WTC11 (cell line): ENCODE results near the gene HBQ1. TPM values are rescaled to one million over a fixed set of nuclear protein-coding genes. Genes with fewer than 3 reads are reported as not detected.

Experiments used
- ATAC-seq: fragments of 200-7000 bp; cut with Tn5 transposase; 2 replicates; pipeline ENCODE4 v1.10.0; 2021; ENCODE audit warnings: mild to moderate bottlenecking, moderate library complexity
- CTCF ChIA-PET: fragments of 300-600 bp; sonication (Branson Sonifier 250); formaldehyde crosslinking; loops from one replicate; lab custom pipeline; 2021; ENCODE audit warnings: antibody characterized with exemption; lab: Charles Lee
- POLR2A ChIA-PET: fragments of 350-600 bp; sonication (Branson Sonifier 250); formaldehyde crosslinking; loops from one replicate; lab custom pipeline; 2021; ENCODE audit warnings: antibody characterized with exemption; lab: Charles Lee
- DNase-seq: peaks from one replicate; pipeline ENCODE4 v3.0.0; 2021; ENCODE audit warnings: low spot score
- H3K27ac Mint-ChIP-seq: 2 replicates; pipeline ENCODE4 v1.8.0; 2021; ENCODE audit warnings: mixed read lengths
- H3K27me3 Mint-ChIP-seq: 2 replicates; pipeline ENCODE4 v1.8.0; 2021; ENCODE audit warnings: low read depth, mild to moderate bottlenecking, moderate library complexity, mixed read lengths
- H3K36me3 Mint-ChIP-seq: 2 replicates; pipeline ENCODE4 v1.8.0; 2021; ENCODE audit warnings: mixed read lengths
- H3K4me1 Mint-ChIP-seq: 2 replicates; pipeline ENCODE4 v1.8.0; 2022; ENCODE audit warnings: mixed read lengths
- H3K4me3 Mint-ChIP-seq: 2 replicates; pipeline ENCODE4 v1.8.0; 2021; ENCODE audit warnings: mild to moderate bottlenecking, moderate library complexity, mixed read lengths
- H3K9me3 Mint-ChIP-seq: 2 replicates; pipeline ENCODE4 v1.8.0; 2021; ENCODE audit warnings: mixed read lengths
- AR ChIP-seq: fragments of 250-450 bp; sonication (Bioruptor Pico); IDR thresholded peaks from 2 replicates; pipeline ENCODE4 v1.9.0; 2021; ENCODE audit warnings: mild to moderate bottlenecking
- ATF1 ChIP-seq: sonication (generic); formaldehyde crosslinking; IDR thresholded peaks from 2 replicates; pipeline ENCODE4 v1.8.1; 2023; ENCODE audit warnings: mild to moderate bottlenecking, moderate library complexity, missing genetic modification reagents
- CREM ChIP-seq: sonication (generic); formaldehyde crosslinking; IDR thresholded peaks from 2 replicates; pipeline ENCODE4 v1.8.1; 2022; ENCODE audit warnings: mild to moderate bottlenecking, missing genetic modification reagents, moderate library complexity
- E2F4 ChIP-seq: sonication (generic); formaldehyde crosslinking; IDR thresholded peaks from 2 replicates; pipeline ENCODE4 v1.8.1; 2022; ENCODE audit warnings: low read depth, mild to moderate bottlenecking, moderate library complexity, missing genetic modification reagents, borderline replicate concordance
- ELF4 ChIP-seq: sonication (generic); formaldehyde crosslinking; IDR thresholded peaks from 2 replicates; pipeline ENCODE4 v1.8.1; 2022; ENCODE audit warnings: low read depth, mild to moderate bottlenecking, moderate library complexity, missing genetic modification reagents
- ETV6 ChIP-seq: sonication (generic); formaldehyde crosslinking; IDR thresholded peaks from 2 replicates; pipeline ENCODE4 v1.8.1; 2022; ENCODE audit warnings: mild to moderate bottlenecking, missing genetic modification reagents
- FOXJ3 ChIP-seq: sonication (generic); formaldehyde crosslinking; IDR thresholded peaks from 2 replicates; pipeline ENCODE4 v1.9.0; 2021; ENCODE audit warnings: missing genetic modification reagents, mild to moderate bottlenecking, borderline replicate concordance
- GABPB1 ChIP-seq: sonication (generic); formaldehyde crosslinking; IDR thresholded peaks from 2 replicates; pipeline ENCODE4 v1.8.1; 2023; ENCODE audit warnings: mild to moderate bottlenecking, missing genetic modification reagents
- GRHL2 ChIP-seq: fragments of 250-450 bp; sonication (Bioruptor Pico); IDR thresholded peaks from 2 replicates; pipeline ENCODE4 v1.8.0; 2022; ENCODE audit warnings: mild to moderate bottlenecking, moderate library complexity; ENCODE audit not compliant: insufficient replicate concordance, severe bottlenecking
- IRF2 ChIP-seq: sonication (generic); formaldehyde crosslinking; IDR thresholded peaks from 2 replicates; pipeline ENCODE4 v1.8.0; 2022; ENCODE audit warnings: low read depth, missing genetic modification reagents, borderline replicate concordance
- TCF7 ChIP-seq: sonication (generic); formaldehyde crosslinking; IDR thresholded peaks from 2 replicates; pipeline ENCODE4 v1.8.0; 2022; ENCODE audit warnings: mild to moderate bottlenecking, low read depth, missing genetic modification reagents, moderate library complexity
- USF2 ChIP-seq: sonication (generic); formaldehyde crosslinking; IDR thresholded peaks from 2 replicates; pipeline ENCODE4 v1.8.1; 2023; ENCODE audit warnings: mild to moderate bottlenecking, missing genetic modification reagents, moderate library complexity
- ZNF138 ChIP-seq: sonication (generic); formaldehyde crosslinking; conservative IDR thresholded peaks from 2 replicates; pipeline ENCODE4 v1.8.1; 2022; ENCODE audit warnings: mild to moderate bottlenecking, moderate library complexity, missing genetic modification reagents
- ZNF263 ChIP-seq: sonication (generic); formaldehyde crosslinking; IDR thresholded peaks from 2 replicates; pipeline ENCODE4 v1.8.1; 2022; ENCODE audit warnings: low read depth, mild to moderate bottlenecking, moderate library complexity, missing genetic modification reagents
- ZNF416 ChIP-seq: fragments of 250-450 bp; sonication (Bioruptor Pico); IDR thresholded peaks from 2 replicates; pipeline ENCODE4 v1.9.0; 2021; ENCODE audit warnings: mild to moderate bottlenecking, inconsistent platforms
- ZNF671 ChIP-seq: fragments of 250-450 bp; sonication (Bioruptor Pico); IDR thresholded peaks from 2 replicates; pipeline ENCODE4 v1.8.0; 2021; ENCODE audit warnings: mild to moderate bottlenecking
- total RNA-seq: library from RNA; stranded (reverse); gene quantifications from 3 replicates; pipeline ENCODE4 v1.2.3, GENCODE V29; 2021
- TF ChIP-seq, protein P1 (sequence below): sonication (generic); formaldehyde crosslinking; IDR thresholded peaks from 2 replicates; pipeline ENCODE4 v1.8.0; 2022; ENCODE audit warnings: mild to moderate bottlenecking, missing genetic modification reagents
- TF ChIP-seq, protein P2 (sequence below): sonication (generic); formaldehyde crosslinking; IDR thresholded peaks from 2 replicates; pipeline ENCODE4 v1.8.1; 2023; ENCODE audit warnings: mild to moderate bottlenecking, missing genetic modification reagents
- TF ChIP-seq, protein P3 (sequence below): sonication (generic); formaldehyde crosslinking; IDR thresholded peaks from 2 replicates; pipeline ENCODE4 v1.8.0; 2022; ENCODE audit warnings: mild to moderate bottlenecking, missing genetic modification reagents
- TF ChIP-seq, protein P4 (sequence below): fragments of 250-450 bp; sonication (Bioruptor Pico); conservative IDR thresholded peaks from 2 replicates; pipeline ENCODE4 v1.9.0; 2021; ENCODE audit warnings: mild to moderate bottlenecking

HBQ1 gene
- total RNA-seq, 1 experiment from 2014 or later: 3.0 TPM

DNA sequence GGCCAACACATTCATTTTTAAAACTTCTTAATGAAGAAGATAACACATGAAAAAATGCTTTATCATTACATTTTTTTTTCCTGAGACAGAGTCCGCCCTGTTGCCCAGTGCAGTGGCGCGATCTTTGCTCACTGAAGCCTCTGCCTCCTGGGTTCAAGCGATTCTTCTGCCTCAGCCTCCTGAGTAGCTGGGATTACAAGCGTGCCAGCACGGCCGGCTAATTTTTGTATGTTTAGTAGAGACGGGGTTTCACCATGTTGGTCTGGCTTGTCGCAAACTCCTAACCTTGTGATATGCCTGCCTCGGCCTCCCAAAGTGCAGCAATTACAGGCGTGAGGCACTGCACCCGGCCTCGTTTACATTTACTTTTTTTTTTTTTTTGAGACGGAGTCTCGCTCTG, 13.2 kb downstream of the HBQ1 start:
- TF ChIP-seq, protein P1, sequence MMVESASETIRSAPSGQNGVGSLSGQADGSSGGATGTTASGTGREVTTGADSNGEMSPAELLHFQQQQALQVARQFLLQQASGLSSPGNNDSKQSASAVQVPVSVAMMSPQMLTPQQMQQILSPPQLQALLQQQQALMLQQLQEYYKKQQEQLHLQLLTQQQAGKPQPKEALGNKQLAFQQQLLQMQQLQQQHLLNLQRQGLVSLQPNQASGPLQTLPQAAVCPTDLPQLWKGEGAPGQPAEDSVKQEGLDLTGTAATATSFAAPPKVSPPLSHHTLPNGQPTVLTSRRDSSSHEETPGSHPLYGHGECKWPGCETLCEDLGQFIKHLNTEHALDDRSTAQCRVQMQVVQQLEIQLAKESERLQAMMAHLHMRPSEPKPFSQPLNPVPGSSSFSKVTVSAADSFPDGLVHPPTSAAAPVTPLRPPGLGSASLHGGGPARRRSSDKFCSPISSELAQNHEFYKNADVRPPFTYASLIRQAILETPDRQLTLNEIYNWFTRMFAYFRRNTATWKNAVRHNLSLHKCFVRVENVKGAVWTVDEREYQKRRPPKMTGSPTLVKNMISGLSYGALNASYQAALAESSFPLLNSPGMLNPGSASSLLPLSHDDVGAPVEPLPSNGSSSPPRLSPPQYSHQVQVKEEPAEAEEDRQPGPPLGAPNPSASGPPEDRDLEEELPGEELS: no peak
- TF ChIP-seq, protein P2, sequence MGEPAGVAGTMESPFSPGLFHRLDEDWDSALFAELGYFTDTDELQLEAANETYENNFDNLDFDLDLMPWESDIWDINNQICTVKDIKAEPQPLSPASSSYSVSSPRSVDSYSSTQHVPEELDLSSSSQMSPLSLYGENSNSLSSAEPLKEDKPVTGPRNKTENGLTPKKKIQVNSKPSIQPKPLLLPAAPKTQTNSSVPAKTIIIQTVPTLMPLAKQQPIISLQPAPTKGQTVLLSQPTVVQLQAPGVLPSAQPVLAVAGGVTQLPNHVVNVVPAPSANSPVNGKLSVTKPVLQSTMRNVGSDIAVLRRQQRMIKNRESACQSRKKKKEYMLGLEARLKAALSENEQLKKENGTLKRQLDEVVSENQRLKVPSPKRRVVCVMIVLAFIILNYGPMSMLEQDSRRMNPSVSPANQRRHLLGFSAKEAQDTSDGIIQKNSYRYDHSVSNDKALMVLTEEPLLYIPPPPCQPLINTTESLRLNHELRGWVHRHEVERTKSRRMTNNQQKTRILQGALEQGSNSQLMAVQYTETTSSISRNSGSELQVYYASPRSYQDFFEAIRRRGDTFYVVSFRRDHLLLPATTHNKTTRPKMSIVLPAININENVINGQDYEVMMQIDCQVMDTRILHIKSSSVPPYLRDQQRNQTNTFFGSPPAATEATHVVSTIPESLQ (CRISPR knock-in tag): no peak
- TF ChIP-seq ZNF416 (CRISPR knock-in tag) (no peak), TCF7 (CRISPR knock-in tag) (no peak), GRHL2 (CRISPR knock-in tag) (no peak), USF2 (CRISPR knock-in tag) (no peak), ZNF138 (CRISPR knock-in tag) (no peak), CREM (CRISPR knock-in tag) (no peak), FOXJ3 (CRISPR knock-in tag) (no peak), AR (CRISPR knock-in tag) (no peak), ELF4 (CRISPR knock-in tag) (no peak), ZNF671 (CRISPR knock-in tag) (no peak), ATF1 (CRISPR knock-in tag) (no peak), ZNF263 (CRISPR knock-in tag) (no peak), ETV6 (CRISPR knock-in tag) (no peak), IRF2 (no peak), E2F4 (CRISPR knock-in tag) (no peak), GABPB1 (no peak)
- TF ChIP-seq, protein P3, sequence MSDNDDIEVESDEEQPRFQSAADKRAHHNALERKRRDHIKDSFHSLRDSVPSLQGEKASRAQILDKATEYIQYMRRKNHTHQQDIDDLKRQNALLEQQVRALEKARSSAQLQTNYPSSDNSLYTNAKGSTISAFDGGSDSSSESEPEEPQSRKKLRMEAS (CRISPR knock-in tag): no peak
- TF ChIP-seq, protein P4, sequence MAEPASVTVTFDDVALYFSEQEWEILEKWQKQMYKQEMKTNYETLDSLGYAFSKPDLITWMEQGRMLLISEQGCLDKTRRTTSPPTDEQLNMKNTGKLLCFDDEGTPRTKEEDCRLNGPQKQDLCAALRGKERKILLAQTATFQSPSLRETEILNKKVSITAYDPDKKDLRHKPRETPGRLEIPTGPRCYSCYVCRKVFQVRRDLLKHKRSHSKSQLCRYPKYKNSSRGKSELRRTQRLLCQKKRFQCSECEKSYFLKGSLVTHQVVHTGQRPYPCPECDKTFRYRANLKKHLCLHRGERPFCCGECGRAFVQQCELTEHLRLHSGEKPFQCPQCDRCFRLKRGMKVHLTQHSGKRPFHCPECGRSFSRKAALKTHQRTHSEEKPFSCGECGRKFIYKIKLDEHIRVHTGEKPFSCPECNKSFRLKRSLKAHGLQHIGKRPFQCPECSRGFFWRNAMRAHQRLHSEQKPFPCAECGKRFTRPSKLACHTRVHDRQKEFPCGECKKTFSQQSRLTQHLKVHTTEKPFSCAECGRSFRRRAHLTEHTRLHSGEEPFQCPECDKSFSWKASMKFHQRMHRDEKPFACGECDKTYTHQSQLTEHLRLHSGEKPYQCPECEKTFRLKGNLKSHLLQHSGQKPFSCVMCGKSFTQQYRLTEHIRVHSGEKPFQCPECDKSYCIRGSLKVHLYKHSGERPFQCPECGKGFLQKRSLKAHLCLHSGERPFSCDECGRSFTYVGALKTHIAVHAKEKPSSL (CRISPR knock-in tag): no peak
- Mint-ChIP-seq H3K9me3 (no peaks in the 10 kb centered on the region), H3K27ac (no peak overlapping the region), H3K4me3 (no peak overlapping the region), H3K36me3 (peaks cover 83% of the 10 kb centered on the region), H3K27me3 (no peaks in the 10 kb centered on the region), H3K4me1 (no peaks in the 10 kb centered on the region)
- DNase-seq: no peak
- POLR2A ChIA-PET: no interaction called here
- ATAC-seq: no peak
- CTCF ChIA-PET: interaction anchor here (0.9 kb wide), 1 partner anchor 169 kb away, joined by 3 read pairs; no protein-coding TSS in a partner anchor
